Rectal smooth muscle tissue (tissue), 1 donor: ENCODE data around the gene PPIG.
"Not testable (repeated sequence)": the region's sequence is repeated elsewhere in the genome, so short reads cannot be mapped to it uniquely, and the experiment has no call there.

Experiments
- H3K27ac ChIP-seq: one replicate; pipeline ENCODE4 v1.7.0; 2013; ENCODE audit warnings: low read depth, low read length, inconsistent platforms
- H3K27me3 ChIP-seq: one replicate; pipeline ENCODE4 v1.7.0; 2013; ENCODE audit warnings: low read length; ENCODE audit not compliant: control insufficient read depth, insufficient read depth
- H3K36me3 ChIP-seq: one replicate; pipeline ENCODE4 v1.7.0; 2013; ENCODE audit warnings: low read length; ENCODE audit not compliant: control insufficient read depth, insufficient read depth
- H3K4me1 ChIP-seq: one replicate; pipeline ENCODE4 v1.7.0; 2013; ENCODE audit warnings: low read length; ENCODE audit not compliant: control insufficient read depth, insufficient read depth
- H3K4me3 ChIP-seq: one replicate; pipeline ENCODE4 v1.7.0; 2013; ENCODE audit warnings: low read length
- H3K9ac ChIP-seq: one replicate; pipeline ENCODE4 v1.7.0; 2013; ENCODE audit warnings: low read length

PPIG gene

GRCh38 chr2:169672406-169672805 lies 88.3 kb downstream of the PPIG start:
- Histone ChIP-seq H3K27ac (no peak overlapping the region), H3K4me3 (no peak overlapping the region), H3K27me3 (no peaks in the 10 kb centered on the region), H3K36me3 (no peaks in the 10 kb centered on the region), H3K9ac (no peak overlapping the region), H3K4me1 (no peaks in the 10 kb centered on the region)

- Histone ChIP-seq H3K27ac (no peak overlapping the region), H3K4me3 (no peak overlapping the region), H3K9ac (no peak overlapping the region), H3K4me1 (no peaks in the 10 kb centered on the region), H3K36me3 (no peaks in the 10 kb centered on the region), H3K27me3 (no peaks in the 10 kb centered on the region)
These were observed 89.0 kb downstream of the PPIG start for GRCh38 chr2:169673106-169673505.

GRCh38 chr2:169673921-169674320 lies 89.8 kb downstream of the PPIG start:
- H3K27ac ChIP-seq, result no peak overlapping the region
- no peak overlapping the region for H3K9ac ChIP-seq
- no peaks in the 10 kb centered on the region for H3K27me3 ChIP-seq
- no peaks in the 10 kb centered on the region for H3K4me1 ChIP-seq
- H3K4me3 ChIP-seq, result no peak overlapping the region
- H3K36me3 ChIP-seq, result no peaks in the 10 kb centered on the region

- H3K36me3 ChIP-seq, result no peaks in the 10 kb centered on the region
- H3K27ac ChIP-seq, result no peak overlapping the region
- H3K4me3 ChIP-seq, result no peak overlapping the region
- H3K27me3 ChIP-seq, result no peaks in the 10 kb centered on the region
- no peak overlapping the region for H3K9ac ChIP-seq
- H3K4me1 ChIP-seq, result no peaks in the 10 kb centered on the region
These were observed 92.2 kb downstream of the PPIG start for GRCh38 chr2:169676357-169676756.

GRCh38 chr2:169676850-169677249 lies 92.7 kb downstream of the PPIG start:
- H3K9ac ChIP-seq, result no peak overlapping the region
- no peaks in the 10 kb centered on the region for H3K27me3 ChIP-seq
- no peak overlapping the region for H3K27ac ChIP-seq
- H3K36me3 ChIP-seq, result no peaks in the 10 kb centered on the region
- H3K4me3 ChIP-seq, result no peak overlapping the region
- H3K4me1 ChIP-seq, result no peaks in the 10 kb centered on the region

GRCh38 chr2:169683054-169683424 lies 98.9 kb downstream of the PPIG start:
- Histone ChIP-seq H3K36me3 (no peaks in the 10 kb centered on the region), H3K4me3 (no peak overlapping the region), H3K4me1 (no peaks in the 10 kb centered on the region), H3K9ac (no peak overlapping the region), H3K27ac (no peak overlapping the region), H3K27me3 (no peaks in the 10 kb centered on the region)

GRCh38 chr2:169683425-169684134 lies 99.4 kb downstream of the PPIG start:
- H3K9ac ChIP-seq, result no peak overlapping the region
- H3K27me3 ChIP-seq, result no peaks in the 10 kb centered on the region
- H3K27ac ChIP-seq, result no peak overlapping the region
- H3K36me3 ChIP-seq, result no peaks in the 10 kb centered on the region
- no peak overlapping the region for H3K4me3 ChIP-seq
- no peaks in the 10 kb centered on the region for H3K4me1 ChIP-seq

GRCh38 chr2:169684135-169684565 lies 100.0 kb downstream of the PPIG start:
- no peak overlapping the region for H3K27ac ChIP-seq
- H3K4me3 ChIP-seq, result no peak overlapping the region
- no peak overlapping the region for H3K9ac ChIP-seq
- no peaks in the 10 kb centered on the region for H3K36me3 ChIP-seq
- H3K27me3 ChIP-seq, result no peaks in the 10 kb centered on the region
- no peaks in the 10 kb centered on the region for H3K4me1 ChIP-seq

GRCh38 chr2:169684712-169685111 lies 100.6 kb downstream of the PPIG start:
- H3K27ac ChIP-seq, H3K9ac ChIP-seq, H3K4me1 ChIP-seq, H3K36me3 ChIP-seq, H3K27me3 ChIP-seq, H3K4me3 ChIP-seq: not testable (repeated sequence)

GRCh38 chr2:169686825-169687224 lies 102.7 kb downstream of the PPIG start:
- not testable (repeated sequence) for H3K9ac ChIP-seq, H3K36me3 ChIP-seq, H3K27me3 ChIP-seq, H3K4me3 ChIP-seq, H3K27ac ChIP-seq, H3K4me1 ChIP-seq

- H3K4me3 ChIP-seq, H3K36me3 ChIP-seq, H3K27me3 ChIP-seq, H3K9ac ChIP-seq, H3K4me1 ChIP-seq, H3K27ac ChIP-seq: not testable (repeated sequence)
These were observed 103.8 kb downstream of the PPIG start for GRCh38 chr2:169687943-169688342.

- H3K4me3 ChIP-seq, result no peak overlapping the region
- no peak overlapping the region for H3K27ac ChIP-seq
- H3K27me3 ChIP-seq, result no peaks in the 10 kb centered on the region
- peaks cover 5% of the 10 kb centered on the region for H3K4me1 ChIP-seq
- no peak overlapping the region for H3K9ac ChIP-seq
- H3K36me3 ChIP-seq, result no peaks in the 10 kb centered on the region
These were observed 106.8 kb downstream of the PPIG start for GRCh38 chr2:169690958-169691357.
